K562 (cell line): ENCODE data around the gene KPNB1. TPM values are rescaled to one million over a fixed set of nuclear protein-coding genes. Genes with fewer than 3 reads are reported as not detected.

Experiments
- ATAC-seq: fragments of 200-7000 bp; cut with Tn5 transposase; 3 replicates; pipeline ENCODE4 v1.9.1; 2020; ENCODE audit warnings: moderate library complexity
- BruUV-seq: library from RNA; stranded (reverse); fragments of 400-500 nt; replicated peaks from 2 replicates; lab custom pipeline; 2021; lab: Mats Ljungman, UMichigan
- CTCF ChIA-PET: fragments of 300-600 bp; formaldehyde crosslinking; extraction: SDS; loops from one replicate; lab custom pipeline; 2021; ENCODE audit warnings: low intra/inter-chr PET ratio; lab: Yijun Ruan, JAX
- POLR2A ChIA-PET: fragments of 300-600, 350-650 bp; sonication (Branson Sonifier 250); formaldehyde crosslinking; extraction: SDS; loops from one replicate; lab custom pipeline; 2021; ENCODE audit warnings: antibody characterized with exemption, inconsistent platforms; lab: Yijun Ruan, JAX
- DNase-seq, 4 experiments: peaks; one replicate each; pipeline versions ENCODE4 v3.0.0 to v3.0.0-alpha.2; 2011 to 2018; ENCODE audit warnings: low spot score in 3 of 4, mixed read lengths in 3 of 4; ENCODE audit errors: extremely low read depth in 1 of 4
- FAIRE-seq: peaks from 2 replicates; lab custom pipeline; 2011; peaks lifted over from hg19 to GRCh38; lab: Jason Lieb, UNC
- H2AFZ ChIP-seq: 2 replicates; pipeline ENCODE4 v1.6.0; 2011; ENCODE audit warnings: low read depth, low read length, control low read depth, inconsistent platforms
- H3K27ac ChIP-seq: fragments of 200-600 bp; 3 replicates; pipeline ENCODE4 v1.8.0; 2011; ENCODE audit warnings: low read depth, mild to moderate bottlenecking, control low read depth, inconsistent platforms, low read length, moderate library complexity, mixed read lengths; ENCODE audit errors: extremely low read depth
- H3K27me3 ChIP-seq, 2 experiments: fragments of 300-600 bp in 1 of 2; 2 replicates in 1 of 2; 3 replicates in 1 of 2; pipeline versions ENCODE4 v1.6.0 to v1.8.0; 2011; ENCODE audit warnings: inconsistent platforms in 2 of 2, low read length in 2 of 2, mild to moderate bottlenecking in 1 of 2, mixed read lengths in 1 of 2, moderate library complexity in 1 of 2; ENCODE audit not compliant: control insufficient read depth in 2 of 2, insufficient read depth in 2 of 2
- H3K36me3 ChIP-seq: fragments of 300-600 bp; 3 replicates; pipeline ENCODE4 v1.8.0; 2011; ENCODE audit warnings: mild to moderate bottlenecking, low read length, inconsistent platforms; ENCODE audit not compliant: control insufficient read depth, insufficient read depth
- H3K4me1 ChIP-seq, 2 experiments: fragments of 200-600 bp in 1 of 2; replicated peaks in 1 of 2; 2 replicates in 1 of 2; 3 replicates in 1 of 2; pipeline versions ENCODE4 v1.5.1 to v1.8.0; 2011; ENCODE audit warnings: inconsistent platforms in 2 of 2, low read length in 2 of 2, mild to moderate bottlenecking in 1 of 2, mixed read lengths in 1 of 2, moderate library complexity in 1 of 2; ENCODE audit not compliant: control insufficient read depth in 2 of 2, insufficient read depth in 2 of 2
- H3K4me2 ChIP-seq: 2 replicates; pipeline ENCODE4 v1.6.1; 2011; ENCODE audit warnings: low read length, control low read depth, inconsistent platforms, mixed read lengths; ENCODE audit not compliant: insufficient read depth
- H3K4me3 ChIP-seq: fragments of 200-600 bp; sonication (generic), shearing (Covaris generic); 2 replicates; pipeline ENCODE4 v1.5.1; 2016; ENCODE audit warnings: control low read depth, inconsistent platforms
- H3K79me2 ChIP-seq: fragments of 200-600 bp; 3 replicates; pipeline ENCODE4 v1.8.0; 2011; ENCODE audit warnings: low read length, inconsistent platforms; ENCODE audit not compliant: control insufficient read depth, insufficient read depth
- H3K9ac ChIP-seq, 2 experiments: 2 replicates each; pipeline versions ENCODE4 v1.6.0 to v1.6.1; 2011; ENCODE audit warnings: low read depth in 2 of 2, low read length in 2 of 2, control low read depth in 1 of 2, inconsistent platforms in 1 of 2, mild to moderate bottlenecking in 1 of 2, mixed read lengths in 1 of 2; ENCODE audit not compliant: insufficient read depth in 1 of 2
- H3K9me1 ChIP-seq: one replicate; pipeline ENCODE4 v1.6.0; 2011; ENCODE audit warnings: inconsistent platforms, mild to moderate bottlenecking, low read length, moderate library complexity; ENCODE audit not compliant: control insufficient read depth, insufficient read depth
- H3K9me3 ChIP-seq: replicated peaks from 2 replicates; pipeline ENCODE4 v1.5.1; 2011; ENCODE audit warnings: low read depth, low read length, inconsistent platforms; ENCODE audit not compliant: control insufficient read depth, insufficient read depth
- H4K20me1 ChIP-seq: replicated peaks from 2 replicates; pipeline ENCODE4 v1.6.1; 2011; ENCODE audit warnings: low read length, inconsistent platforms, mixed read lengths; ENCODE audit not compliant: control insufficient read depth, insufficient read depth
- BCL6 ChIP-seq: fragments of 250-450 bp; sonication (Bioruptor Pico); IDR thresholded peaks from 2 replicates; pipeline ENCODE4 v1.4.0; 2020
- ELF2 ChIP-seq: fragments of 250-450 bp; sonication (Bioruptor Pico); IDR thresholded peaks from 2 replicates; pipeline ENCODE4 v1.5.0; 2021; ENCODE audit warnings: mild to moderate bottlenecking
- FOXJ3 ChIP-seq: sonication (generic); formaldehyde crosslinking; IDR thresholded peaks from 2 replicates; pipeline ENCODE4 v1.4.0; 2020; ENCODE audit warnings: mild to moderate bottlenecking, missing genetic modification reagents
- GABPB2 ChIP-seq: fragments of 250-450 bp; sonication (Bioruptor Pico); conservative IDR thresholded peaks from 2 replicates; pipeline ENCODE4 v1.5.1; 2021; ENCODE audit warnings: mild to moderate bottlenecking
- KDM4B ChIP-seq, 2 experiments: fragments of 450-650 bp in 1 of 2; sonication (generic) in 1 of 2; IDR thresholded peaks; 2 replicates each; pipeline ENCODE4 v1.6.1; 2016 to 2017; ENCODE audit warnings: borderline replicate concordance in 2 of 2, antibody characterized with exemption in 1 of 2, low read depth in 1 of 2, mild to moderate bottlenecking in 1 of 2
- NR2C1 ChIP-seq, 2 experiments: fragments of 450-650 bp; IDR thresholded peaks; 2 replicates each; pipeline ENCODE4 v1.6.1; 2017; ENCODE audit warnings: mild to moderate bottlenecking in 2 of 2, antibody characterized with exemption in 1 of 2, inconsistent platforms in 1 of 2, missing compliant biosample characterization in 1 of 2, missing genetic modification characterization in 1 of 2
- PHF8 ChIP-seq: fragments of 200-600 bp; sonication (generic); IDR thresholded peaks from 2 replicates; pipeline ENCODE4 v1.6.1; 2012; ENCODE audit warnings: mixed run types, mild to moderate bottlenecking, inconsistent platforms, low read length, moderate library complexity, borderline replicate concordance
- PPARD ChIP-seq: fragments of 250-450 bp; sonication (Bioruptor Pico); IDR thresholded peaks from 2 replicates; pipeline ENCODE4 v1.8.0; 2022; ENCODE audit warnings: inconsistent platforms, mild to moderate bottlenecking, moderate library complexity
- RAD21 ChIP-seq, 2 experiments: fragments of 250-450 bp in 1 of 2; fragments of 450-650 bp in 1 of 2; sonication (Bioruptor Pico) in 1 of 2; formaldehyde crosslinking in 1 of 2; IDR thresholded peaks in 1 of 2; conservative IDR thresholded peaks in 1 of 2; 2 replicates each; pipeline versions ENCODE4 v1.4.0 to v1.8.0; 2020 to 2022; ENCODE audit warnings: mild to moderate bottlenecking in 2 of 2, moderate library complexity in 1 of 2
- SAFB ChIP-seq: fragments of 200-400 bp; formaldehyde crosslinking; IDR thresholded peaks from 2 replicates; pipeline ENCODE4 v1.6.1; 2017; ENCODE audit warnings: low read depth, low read length, borderline replicate concordance
- SRSF3 ChIP-seq: fragments of 200-400 bp; formaldehyde crosslinking; IDR thresholded peaks from 2 replicates; pipeline ENCODE4 v1.6.1; 2016; ENCODE audit warnings: mild to moderate bottlenecking, low read length, moderate library complexity; ENCODE audit not compliant: insufficient read depth
- ZNF449 ChIP-seq: fragments of 250-450 bp; sonication (Bioruptor Pico); IDR thresholded peaks from 2 replicates; pipeline ENCODE4 v1.8.0; 2022; ENCODE audit warnings: moderate library complexity, mild to moderate bottlenecking, inconsistent platforms
- ZNF507 ChIP-seq: conservative IDR thresholded peaks from 2 replicates; pipeline ENCODE4 v1.6.1; 2017; ENCODE audit warnings: missing genetic modification characterization, missing compliant biosample characterization
- WGBS: fragments of 100-300 bp; shearing (Covaris generic); methylation state at CpG from one replicate; pipeline ENCODE4 v1.1.6; 2016; ENCODE audit warnings: low coverage, mixed read lengths; ENCODE audit not compliant: insufficient coverage; ENCODE audit errors: missing lambda C conversion rate; 5-methylcytosine and 5-hydroxymethylcytosine counted together
- in situ Hi-C: fragments of 300-500 bp; cut with MboI; formaldehyde crosslinking; loops from 4 replicates; pipeline ENCODE4 v1.15.0; 2018; ENCODE audit warnings: inconsistent platforms, mixed read lengths
- intact Hi-C: fragments of 100-400 bp; cut with micrococcal nuclease; formaldehyde crosslinking; loops from 2 replicates; pipeline ENCODE4 v1.14.2; 2022
- polyA plus RNA-seq, 8 experiments: library from polyadenylated mRNA; depleted of rRNA in 4 of 8; stranded (reverse) in 5 of 8; unstranded in 3 of 8; fragments of >200 nt; fragmentation: Nextera tagmentation in 2 of 8; fragmentation: Illumina TruSeq in 1 of 8; extraction: Ambion mirVana in 2 of 8; extraction: Trizol in 1 of 8; gene quantifications; 2 replicates each; pipeline versions ENCODE4 v1.2.1 to v1.2.3, GENCODE V29; 2011 to 2014; ENCODE audit warnings: inconsistent platforms in 1 of 8, missing spikeins in 1 of 8
- total RNA-seq, 7 experiments: library from RNA; depleted of rRNA in 6 of 7; stranded (reverse); fragments of >200 nt in 6 of 7; fragmentation: Illumina TruSeq in 2 of 7; extraction: Trizol in 2 of 7; gene quantifications; 2 replicates each; pipeline versions ENCODE4 v1.2.1 to v1.2.3, GENCODE V29; 2011 to 2021; ENCODE audit warnings: low replicate concordance in 1 of 7
- TF ChIP-seq, protein P1 (sequence below), 2 experiments: fragments of 450-650 bp in 1 of 2; IDR thresholded peaks; 2 replicates each; pipeline ENCODE4 v1.6.1; 2011 to 2017; ENCODE audit warnings: low read depth in 2 of 2, antibody characterized with exemption in 1 of 2, borderline replicate concordance in 1 of 2, low read length in 1 of 2, mild to moderate bottlenecking in 1 of 2, mixed read lengths in 1 of 2; ENCODE audit not compliant: control insufficient read depth in 1 of 2

KPNB1 gene
- total and polyA plus RNA-seq, 9 of the 15 experiments (the other 6 are each of a cell fraction or from before 2014, with no cell fraction given), result 154 to 622 (median 354) TPM

DNA sequence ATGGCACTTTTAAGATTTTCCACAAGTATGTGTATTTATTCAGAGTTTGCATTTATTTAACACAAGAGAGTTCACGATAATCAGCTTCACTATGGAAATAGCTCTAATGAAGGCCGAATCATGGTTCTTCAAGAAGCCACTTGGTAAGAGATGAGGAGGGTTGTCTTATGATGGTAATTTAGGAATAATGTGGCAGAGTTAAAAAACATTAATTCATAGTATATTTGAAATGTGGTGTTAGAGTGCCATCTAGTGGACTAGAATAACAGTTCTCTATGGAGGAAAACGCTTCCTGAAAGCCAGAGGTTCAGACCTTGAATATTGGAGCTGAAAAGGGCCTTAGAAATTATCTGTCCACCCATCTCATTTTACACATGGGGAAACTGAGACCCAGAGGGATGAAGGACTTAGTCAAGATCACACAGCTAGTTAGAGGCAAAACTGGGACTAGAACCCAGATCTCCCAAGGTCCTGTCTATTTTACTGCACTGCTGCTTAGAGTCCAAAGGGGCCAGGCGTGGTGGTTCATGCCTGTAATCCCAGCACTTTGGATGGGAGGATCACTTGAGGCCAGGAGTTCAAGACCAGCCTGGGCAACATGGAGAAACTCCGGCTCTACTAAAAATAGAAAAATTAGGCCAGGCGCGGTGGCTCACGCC lies 33.8 kb upstream of the KPNB1 start:
- POLR2A ChIA-PET, result no interaction called here
- intact Hi-C loops, result loop anchor here (2.0 to 5.0 kb wide), 3 partner anchors 115 to 385 kb away; no protein-coding TSS in a partner anchor
- Histone ChIP-seq H3K36me3 (peaks cover 83% of the 10 kb centered on the region), H3K9me1 (no peaks in the 10 kb centered on the region), H3K4me1 (no peaks in the 10 kb centered on the region), H3K9ac (no peak overlapping the region), H3K9me3 (no peaks in the 10 kb centered on the region), H2AFZ (no peak overlapping the region), H3K79me2 (no peaks in the 10 kb centered on the region), H3K4me3 (no peak overlapping the region), H3K4me2 (no peak overlapping the region), H3K27ac (0 out of 3 replicates have a peak overlapping the region, but pooled peaks have one; percentile 33), H3K27me3 (no peaks in the 10 kb centered on the region), H4K20me1 (no peaks in the 10 kb centered on the region)
- peak; percentile 27 to 64 (median 30) for DNase-seq
- CTCF ChIA-PET, result interaction anchor here (0.6 to 2.4 kb wide), 5 partner anchors 83 to 674 kb away, joined by 3 to 13 read pairs (median 4); no protein-coding TSS in a partner anchor
- peak; percentile 75 for FAIRE-seq
- 66% methylated on average over 8 of the region's 8 CpGs for WGBS
- no TSS peak for BruUV-seq
- in situ Hi-C loops, result loop anchor here (5.0 to 25.0 kb wide), 3 partner anchors 254 to 629 kb away; partner anchors contain the start of gene RPRML
- peak; percentile 84 for ATAC-seq
- TF ChIP-seq SRSF3 (no peak), PHF8 (no peak), RAD21 (CRISPR knock-in tag; conservative IDR thresholded peaks at IDR 0.05 in 1 of 2, IDR thresholded peaks at IDR 0.05 in 1 of 2) (peak; percentile 67 to 81), NR2C1 (IDR thresholded peaks at IDR 0.05) (no peak; the same call in 1 of the 2 replicates), NR2C1 (tag; IDR thresholded peaks at IDR 0.05) (no peak), FOXJ3 (CRISPR knock-in tag) (no peak), PPARD (CRISPR knock-in tag) (no peak), ZNF507 (tag) (no peak), BCL6 (CRISPR knock-in tag) (no peak), ELF2 (CRISPR knock-in tag) (no peak), SAFB (no peak), KDM4B (IDR thresholded peaks at IDR 0.05; ENCODE audit: borderline replicate concordance in 2 of 2, low read depth in 1 of 2) (no peak), GABPB2 (CRISPR knock-in tag) (no peak), ZNF449 (no peak)
- TF ChIP-seq, protein P1, sequence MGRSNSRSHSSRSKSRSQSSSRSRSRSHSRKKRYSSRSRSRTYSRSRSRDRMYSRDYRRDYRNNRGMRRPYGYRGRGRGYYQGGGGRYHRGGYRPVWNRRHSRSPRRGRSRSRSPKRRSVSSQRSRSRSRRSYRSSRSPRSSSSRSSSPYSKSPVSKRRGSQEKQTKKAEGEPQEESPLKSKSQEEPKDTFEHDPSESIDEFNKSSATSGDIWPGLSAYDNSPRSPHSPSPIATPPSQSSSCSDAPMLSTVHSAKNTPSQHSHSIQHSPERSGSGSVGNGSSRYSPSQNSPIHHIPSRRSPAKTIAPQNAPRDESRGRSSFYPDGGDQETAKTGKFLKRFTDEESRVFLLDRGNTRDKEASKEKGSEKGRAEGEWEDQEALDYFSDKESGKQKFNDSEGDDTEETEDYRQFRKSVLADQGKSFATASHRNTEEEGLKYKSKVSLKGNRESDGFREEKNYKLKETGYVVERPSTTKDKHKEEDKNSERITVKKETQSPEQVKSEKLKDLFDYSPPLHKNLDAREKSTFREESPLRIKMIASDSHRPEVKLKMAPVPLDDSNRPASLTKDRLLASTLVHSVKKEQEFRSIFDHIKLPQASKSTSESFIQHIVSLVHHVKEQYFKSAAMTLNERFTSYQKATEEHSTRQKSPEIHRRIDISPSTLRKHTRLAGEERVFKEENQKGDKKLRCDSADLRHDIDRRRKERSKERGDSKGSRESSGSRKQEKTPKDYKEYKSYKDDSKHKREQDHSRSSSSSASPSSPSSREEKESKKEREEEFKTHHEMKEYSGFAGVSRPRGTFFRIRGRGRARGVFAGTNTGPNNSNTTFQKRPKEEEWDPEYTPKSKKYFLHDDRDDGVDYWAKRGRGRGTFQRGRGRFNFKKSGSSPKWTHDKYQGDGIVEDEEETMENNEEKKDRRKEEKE (IDR thresholded peaks at IDR 0.05; ENCODE audit: borderline replicate concordance in 1 of 2, control insufficient read depth in 1 of 2, low read depth in 2 of 2, low read length in 1 of 2), result no peak
